Measurements from ENCODE around the gene CACNA1A. TPM values are rescaled to one million over a fixed set of nuclear protein-coding genes. Genes with fewer than 3 reads are reported as not detected.

The CACNA1A gene
- total RNA-seq, 1 experiment from 2014 or later, result not detected

- Mint-ChIP-seq H3K4me1 (ENCODE audit: insufficient read depth, unreplicated experiment) (no peaks in the 10 kb centered on the region), H3K9me3 (ENCODE audit: unreplicated experiment) (no peaks in the 10 kb centered on the region), H3K27ac (ENCODE audit: low read depth, unreplicated experiment) (no peak overlapping the region), H3K27me3 (ENCODE audit: insufficient read depth, unreplicated experiment) (no peaks in the 10 kb centered on the region), H3K4me3 (ENCODE audit: unreplicated experiment) (no peak overlapping the region), H3K36me3 (ENCODE audit: insufficient read depth, unreplicated experiment) (no peaks in the 10 kb centered on the region)
- intact Hi-C loops (cut with micrococcal nuclease), result no loop called here
- no TSS peak for BruUV-seq (replicated peaks)
- no peak for DNase-seq (ENCODE audit: unreplicated experiment)
- CTCF ChIA-PET, result interaction anchor here (0.7 kb wide), 1 partner anchor 331 kb away, joined by 3 read pairs; no protein-coding TSS in a partner anchor
- no peak for TF ChIP-seq CTCF (IDR thresholded peaks at IDR 0.05; ENCODE audit: unreplicated experiment)
- POLR2A ChIA-PET, result no interaction called here
Observed at GRCh38 chr19:13286195-13286985, 219.9 kb downstream of the CACNA1A start.

- Mint-ChIP-seq H3K4me1 (ENCODE audit: insufficient read depth, unreplicated experiment) (no peaks in the 10 kb centered on the region), H3K4me3 (ENCODE audit: unreplicated experiment) (no peak overlapping the region), H3K9me3 (ENCODE audit: unreplicated experiment) (no peaks in the 10 kb centered on the region), H3K36me3 (ENCODE audit: insufficient read depth, unreplicated experiment) (no peaks in the 10 kb centered on the region), H3K27me3 (ENCODE audit: insufficient read depth, unreplicated experiment) (no peaks in the 10 kb centered on the region), H3K27ac (ENCODE audit: low read depth, unreplicated experiment) (no peak overlapping the region)
- TF ChIP-seq CTCF (IDR thresholded peaks at IDR 0.05; ENCODE audit: unreplicated experiment), result no peak
- intact Hi-C loops (cut with micrococcal nuclease), result no loop called here
- POLR2A ChIA-PET, result no interaction called here
- no peak for DNase-seq (ENCODE audit: unreplicated experiment)
- CTCF ChIA-PET, result interaction anchor here (0.6 to 0.9 kb wide), 2 partner anchors 303 to 442 kb away, joined by 3 to 8 read pairs; no protein-coding TSS in a partner anchor
- BruUV-seq (replicated peaks), result no TSS peak
Observed at GRCh38 chr19:13284929-13285928, 221.1 kb downstream of the CACNA1A start.

- Mint-ChIP-seq H3K27ac (ENCODE audit: low read depth, unreplicated experiment) (no peak overlapping the region), H3K4me3 (ENCODE audit: unreplicated experiment) (no peak overlapping the region), H3K9me3 (ENCODE audit: unreplicated experiment) (no peaks in the 10 kb centered on the region), H3K27me3 (ENCODE audit: insufficient read depth, unreplicated experiment) (no peaks in the 10 kb centered on the region), H3K4me1 (ENCODE audit: insufficient read depth, unreplicated experiment) (no peaks in the 10 kb centered on the region), H3K36me3 (ENCODE audit: insufficient read depth, unreplicated experiment) (no peaks in the 10 kb centered on the region)
- intact Hi-C loops (cut with micrococcal nuclease), result no loop called here
- no peak for DNase-seq (ENCODE audit: unreplicated experiment)
- BruUV-seq (replicated peaks), result no TSS peak
- no peak for TF ChIP-seq CTCF (IDR thresholded peaks at IDR 0.05; ENCODE audit: unreplicated experiment)
- CTCF ChIA-PET, result interaction anchor here (0.9 kb wide), 1 partner anchor 306 kb away, joined by 5 read pairs; no protein-coding TSS in a partner anchor
- POLR2A ChIA-PET, result no interaction called here
Observed at GRCh38 chr19:13283871-13284270, 222.4 kb downstream of the CACNA1A start.

Measured in MCF 10A (cell line).